Lower lobe of right lung (tissue), 2 donors: Measurements from ENCODE around the gene ASB15. TPM values are rescaled to one million over a fixed set of nuclear protein-coding genes. Genes with fewer than 3 reads are reported as not detected.

Experiments used
- ATAC-seq, 2 donors: fragments of 200-7000 bp; cut with Tn5 transposase; one replicate each; pipeline ENCODE4 v1.9.1; 2020 to 2022; ENCODE audit warnings: mild to moderate bottlenecking in 2 of 2, moderate library complexity in 2 of 2
- DNase-seq: peaks from one replicate; pipeline ENCODE4 v3.0.0-alpha.2; 2020
- H3K27ac ChIP-seq: fragments of 200-600 bp; one replicate; pipeline ENCODE4 v1.8.0; 2022
- H3K27me3 ChIP-seq: fragments of 200-600 bp; one replicate; pipeline ENCODE4 v1.8.0; 2022; ENCODE audit warnings: low read depth
- H3K36me3 ChIP-seq: fragments of 200-600 bp; one replicate; pipeline ENCODE4 v1.8.0; 2022; ENCODE audit warnings: mild to moderate bottlenecking
- H3K4me1 ChIP-seq: fragments of 200-600 bp; one replicate; pipeline ENCODE4 v1.8.0; 2022
- H3K4me3 ChIP-seq: fragments of 200-600 bp; one replicate; pipeline ENCODE4 v1.8.0; 2022; ENCODE audit warnings: mild to moderate bottlenecking
- H3K9me3 ChIP-seq: fragments of 200-600 bp; one replicate; pipeline ENCODE4 v1.8.0; 2022
- intact Hi-C: fragments of 100-400 bp; cut with DNase I; formaldehyde crosslinking; loops from one replicate; pipeline ENCODE4 v1.11.0; 2022
- total RNA-seq: library from RNA; stranded (reverse); fragmentation: NEBNext Ultra II Directional; extraction: Animal tissue kit (Norgen Biotek cat#: 25700); gene quantifications from one replicate; pipeline ENCODE4 v1.2.1, GENCODE V29; 2021
- TF ChIP-seq, protein P1 (sequence below): fragments of 200-600 bp; IDR thresholded peaks from one replicate; pipeline ENCODE4 v1.8.0; 2022; ENCODE audit warnings: antibody characterized with exemption, mild to moderate bottlenecking
- donor health status: DM: no; HTN: yes; CAD: no; lungs with severe emphysema.

Gene ASB15
- total RNA-seq, 1 donor from 2014 or later: not detected

DNA sequence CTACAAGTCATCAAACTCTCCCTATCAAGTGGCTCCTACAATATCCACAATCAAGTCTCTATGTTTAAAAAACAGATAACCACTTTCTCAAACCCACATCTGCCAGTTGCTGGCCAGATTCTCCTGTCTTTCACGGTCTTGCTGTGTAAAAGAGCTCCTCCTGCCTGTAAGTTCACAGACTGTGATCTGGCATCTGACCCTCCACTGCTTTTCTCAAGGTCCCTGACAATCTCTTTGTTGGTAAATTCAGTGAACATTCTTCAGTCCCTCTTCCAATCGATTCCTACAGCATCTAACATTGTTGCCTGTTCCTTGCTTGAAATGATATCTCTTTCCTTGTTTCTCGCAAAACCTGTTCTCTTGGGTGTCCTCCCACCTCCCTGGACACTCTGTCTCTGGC is 35.6 kb downstream of the ASB15 start:
- Histone ChIP-seq H3K4me3 (no peak overlapping the region), H3K27me3 (no peaks in the 10 kb centered on the region), H3K27ac (no peak overlapping the region), H3K4me1 (no peaks in the 10 kb centered on the region), H3K9me3 (no peaks in the 10 kb centered on the region), H3K36me3 (no peaks in the 10 kb centered on the region)
- ATAC-seq (no peak), DNase-seq (no peak)
- TF ChIP-seq, protein P1, sequence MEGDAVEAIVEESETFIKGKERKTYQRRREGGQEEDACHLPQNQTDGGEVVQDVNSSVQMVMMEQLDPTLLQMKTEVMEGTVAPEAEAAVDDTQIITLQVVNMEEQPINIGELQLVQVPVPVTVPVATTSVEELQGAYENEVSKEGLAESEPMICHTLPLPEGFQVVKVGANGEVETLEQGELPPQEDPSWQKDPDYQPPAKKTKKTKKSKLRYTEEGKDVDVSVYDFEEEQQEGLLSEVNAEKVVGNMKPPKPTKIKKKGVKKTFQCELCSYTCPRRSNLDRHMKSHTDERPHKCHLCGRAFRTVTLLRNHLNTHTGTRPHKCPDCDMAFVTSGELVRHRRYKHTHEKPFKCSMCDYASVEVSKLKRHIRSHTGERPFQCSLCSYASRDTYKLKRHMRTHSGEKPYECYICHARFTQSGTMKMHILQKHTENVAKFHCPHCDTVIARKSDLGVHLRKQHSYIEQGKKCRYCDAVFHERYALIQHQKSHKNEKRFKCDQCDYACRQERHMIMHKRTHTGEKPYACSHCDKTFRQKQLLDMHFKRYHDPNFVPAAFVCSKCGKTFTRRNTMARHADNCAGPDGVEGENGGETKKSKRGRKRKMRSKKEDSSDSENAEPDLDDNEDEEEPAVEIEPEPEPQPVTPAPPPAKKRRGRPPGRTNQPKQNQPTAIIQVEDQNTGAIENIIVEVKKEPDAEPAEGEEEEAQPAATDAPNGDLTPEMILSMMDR: no peak
- intact Hi-C loops: no loop called here

DNA sequence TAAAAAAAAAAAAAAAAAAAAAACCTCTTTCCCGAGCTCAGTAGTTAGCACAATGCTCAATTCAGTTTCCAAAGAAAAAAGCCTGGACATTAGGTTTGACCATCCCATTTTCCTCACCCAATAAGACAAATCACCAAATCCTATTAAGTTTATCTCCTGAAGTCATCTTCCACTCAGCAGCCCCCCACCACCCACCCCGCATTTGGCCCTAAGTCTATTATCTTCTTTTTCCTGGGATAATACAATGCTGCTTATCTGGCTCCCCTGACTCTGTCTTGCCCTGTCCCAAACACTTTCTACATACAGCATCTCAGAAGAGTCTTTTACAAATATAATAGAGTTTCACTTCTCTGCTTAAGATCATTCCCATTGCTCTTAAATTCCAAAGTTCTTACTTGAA is 36.3 kb downstream of the ASB15 start:
- Histone ChIP-seq H3K4me3 (no peak overlapping the region), H3K36me3 (no peaks in the 10 kb centered on the region), H3K4me1 (no peaks in the 10 kb centered on the region), H3K27ac (no peak overlapping the region), H3K27me3 (no peaks in the 10 kb centered on the region), H3K9me3 (no peaks in the 10 kb centered on the region)
- DNase-seq (no peak), ATAC-seq (no peak)
- TF ChIP-seq, protein P1: no peak
- intact Hi-C loops: no loop called here

DNA sequence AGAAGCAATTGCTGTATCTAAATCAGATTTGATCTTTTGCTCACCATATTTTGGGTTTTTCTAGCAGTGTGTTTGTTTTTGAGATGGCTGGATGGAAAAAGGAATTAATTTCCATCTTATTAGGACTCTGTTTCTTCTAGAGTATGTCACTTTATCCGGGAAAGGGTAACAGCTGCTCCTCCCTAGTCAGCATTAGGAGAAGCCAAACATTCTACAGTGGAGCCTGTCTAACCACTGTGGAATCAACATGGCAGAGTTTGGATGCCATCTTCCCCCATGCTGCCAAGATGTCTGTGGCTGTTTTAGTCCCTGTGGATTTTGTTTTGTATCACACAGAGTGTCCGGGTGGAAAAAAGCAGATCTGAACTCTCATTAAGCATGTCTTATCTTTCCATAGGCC is 38.0 kb downstream of the ASB15 start:
- no peak for DNase-seq
- peaks cover 12% of the 10 kb centered on the region for H3K4me1 ChIP-seq
- no peak overlapping the region for H3K27ac ChIP-seq
- no peaks in the 10 kb centered on the region for H3K36me3 ChIP-seq
- no peaks in the 10 kb centered on the region for H3K27me3 ChIP-seq
- TF ChIP-seq, protein P1: no peak
- no peak overlapping the region for H3K4me3 ChIP-seq
- no peak for ATAC-seq
- no peaks in the 10 kb centered on the region for H3K9me3 ChIP-seq
- intact Hi-C loops: no loop called here

DNA sequence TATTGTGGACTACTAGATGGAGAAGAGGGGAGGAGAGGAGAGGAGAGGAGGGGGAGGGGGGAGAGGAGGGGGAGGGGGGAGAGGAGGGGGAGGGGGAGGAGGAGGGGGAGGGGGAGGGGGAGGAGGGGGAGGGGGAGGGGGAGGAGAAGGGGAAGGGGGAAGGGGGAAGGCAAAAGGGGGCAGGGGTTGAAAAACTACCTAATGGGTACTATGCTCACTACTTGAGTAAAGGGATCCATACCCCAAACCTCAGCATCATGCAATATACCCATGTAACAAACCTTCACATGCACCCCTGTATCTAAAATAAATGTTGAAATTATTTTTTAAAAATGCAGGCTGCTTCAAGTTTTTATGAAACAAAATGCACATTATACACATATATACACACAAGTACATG is 39.0 kb downstream of the ASB15 start:
- no peak overlapping the region for H3K4me3 ChIP-seq
- TF ChIP-seq, protein P1: no peak
- H3K9me3 ChIP-seq: no peaks in the 10 kb centered on the region
- no peaks in the 10 kb centered on the region for H3K36me3 ChIP-seq
- intact Hi-C loops: no loop called here
- no peak overlapping the region for H3K27ac ChIP-seq
- ATAC-seq: no peak
- H3K27me3 ChIP-seq: no peaks in the 10 kb centered on the region
- peaks cover 12% of the 10 kb centered on the region for H3K4me1 ChIP-seq
- no peak for DNase-seq

DNA sequence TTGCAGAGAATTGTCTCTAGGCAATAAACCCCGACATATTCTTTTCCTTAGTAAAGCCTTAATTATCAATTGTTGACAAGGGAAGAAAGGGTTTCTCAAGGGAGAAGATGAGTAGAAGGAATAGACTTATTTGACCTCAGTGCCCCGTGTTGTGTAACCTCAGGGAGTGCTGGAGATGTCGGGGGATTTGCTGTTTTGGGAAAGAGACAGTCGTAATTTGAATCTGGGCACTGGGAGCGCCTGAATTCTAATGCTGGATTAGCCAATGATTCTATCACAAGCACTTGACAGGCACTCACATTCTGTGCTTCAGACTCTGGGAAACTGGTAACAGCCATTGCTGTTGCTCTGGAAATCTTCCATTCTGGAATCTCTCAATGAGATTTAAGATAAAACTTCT is 40.3 kb downstream of the ASB15 start:
- Histone ChIP-seq H3K4me1 (peaks cover 12% of the 10 kb centered on the region), H3K27ac (no peak overlapping the region), H3K36me3 (no peaks in the 10 kb centered on the region), H3K27me3 (no peaks in the 10 kb centered on the region), H3K4me3 (no peak overlapping the region), H3K9me3 (no peaks in the 10 kb centered on the region)
- no peak for ATAC-seq
- intact Hi-C loops: no loop called here
- TF ChIP-seq, protein P1: no peak
- DNase-seq: no peak
